Measurements from ENCODE around the gene GLG1.

GLG1 gene

DNA sequence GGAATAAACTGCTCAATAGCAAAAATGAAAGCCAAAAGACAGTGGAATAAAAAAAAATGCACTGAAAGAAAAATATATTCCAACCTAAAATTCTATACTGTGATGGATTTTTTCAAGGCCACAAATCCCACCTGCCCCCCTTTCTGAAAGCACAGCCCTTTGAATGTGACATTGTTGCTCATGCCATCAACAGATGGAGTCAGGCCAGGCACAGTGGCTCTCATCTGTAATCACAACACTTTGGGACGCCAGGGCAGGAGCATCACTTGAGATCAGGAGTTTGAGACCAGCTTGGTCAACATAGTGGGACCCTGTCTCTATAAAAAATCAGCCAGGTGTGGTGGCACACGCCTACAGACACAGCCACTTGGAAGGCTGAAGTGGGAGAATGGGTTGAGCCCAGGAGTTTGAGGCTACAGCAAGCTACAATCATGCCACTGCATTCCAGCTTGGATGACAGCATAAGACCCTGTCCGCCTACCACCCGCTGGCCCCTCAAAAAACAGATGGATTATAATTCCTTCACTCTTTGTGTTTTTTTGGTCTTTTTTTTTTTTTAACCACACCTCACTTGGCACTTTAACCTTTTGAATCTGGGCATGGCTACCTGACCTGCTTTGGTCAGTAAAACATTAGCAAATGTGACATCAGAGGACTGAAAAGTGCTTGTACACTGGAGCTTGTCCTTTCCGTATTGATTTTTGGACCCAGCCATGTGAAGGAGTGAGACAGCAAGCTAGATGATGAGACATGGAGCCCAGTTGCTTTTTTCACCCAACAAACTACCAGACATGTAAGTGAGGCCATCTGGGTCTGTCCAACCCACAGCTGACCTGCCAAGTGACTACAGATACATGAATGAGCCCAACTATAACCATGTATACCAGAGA is 36.3 kb downstream of the GLG1 start:
- H3K4me3 ChIP-seq (ENCODE audit: low read depth in 1 of 2, low read length in 2 of 2): no peak overlapping the region
- no peaks in the 10 kb centered on the region for H3K9me3 ChIP-seq (ENCODE audit: low read length)
- peaks cover 3% of the 10 kb centered on the region for H3K4me1 ChIP-seq (ENCODE audit: insufficient read depth, low read length)
- H3K9ac ChIP-seq (ENCODE audit: low read length): no peak overlapping the region
- H3K27me3 ChIP-seq (ENCODE audit: control insufficient read depth in 1 of 2, insufficient read depth in 2 of 2, low read length in 2 of 2): no peaks in the 10 kb centered on the region
- H3K27ac ChIP-seq (ENCODE audit: low read depth, low read length): no peak overlapping the region
- H3K36me3 ChIP-seq (ENCODE audit: insufficient read depth, low read length): no peaks in the 10 kb centered on the region

DNA sequence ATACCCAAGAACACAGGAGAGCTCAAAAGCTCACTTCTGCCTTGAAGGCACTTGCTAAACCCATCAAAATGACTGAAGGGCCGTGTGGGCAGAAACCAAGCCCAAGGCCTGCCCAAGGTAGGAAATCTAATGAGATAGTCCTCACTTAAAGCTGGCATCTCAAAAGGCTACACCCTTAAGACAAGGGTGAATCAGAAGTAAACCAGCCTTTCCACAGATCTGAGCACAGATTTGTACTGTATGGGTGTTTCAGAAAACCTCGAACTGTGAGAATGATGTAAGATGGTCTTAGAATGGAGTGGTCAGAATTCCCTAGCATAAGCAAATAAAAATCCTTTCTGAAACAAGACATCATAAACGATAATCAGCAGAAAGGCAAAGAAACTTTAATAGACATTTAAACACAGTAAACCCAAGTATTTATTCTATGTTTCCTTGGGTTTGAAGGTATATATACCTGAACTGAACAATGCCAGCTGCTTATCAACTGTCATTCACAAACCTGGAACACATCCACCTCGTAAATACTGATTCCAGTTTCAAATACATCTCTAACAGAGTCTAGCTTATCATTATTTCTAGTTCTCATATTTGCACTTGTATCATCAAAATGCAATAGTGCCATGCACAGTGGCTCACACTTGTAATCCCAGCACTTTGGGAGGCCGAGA is 37.8 kb downstream of the GLG1 start:
- Histone ChIP-seq H3K4me1 (ENCODE audit: insufficient read depth, low read length) (peaks cover 4% of the 10 kb centered on the region), H3K27me3 (ENCODE audit: control insufficient read depth in 1 of 2, insufficient read depth in 2 of 2, low read length in 2 of 2) (no peaks in the 10 kb centered on the region), H3K36me3 (ENCODE audit: insufficient read depth, low read length) (no peaks in the 10 kb centered on the region), H3K4me3 (ENCODE audit: low read depth in 1 of 2, low read length in 2 of 2) (no peak overlapping the region), H3K27ac (ENCODE audit: low read depth, low read length) (no peak overlapping the region), H3K9me3 (ENCODE audit: low read length) (no peaks in the 10 kb centered on the region), H3K9ac (ENCODE audit: low read length) (no peak overlapping the region)

DNA sequence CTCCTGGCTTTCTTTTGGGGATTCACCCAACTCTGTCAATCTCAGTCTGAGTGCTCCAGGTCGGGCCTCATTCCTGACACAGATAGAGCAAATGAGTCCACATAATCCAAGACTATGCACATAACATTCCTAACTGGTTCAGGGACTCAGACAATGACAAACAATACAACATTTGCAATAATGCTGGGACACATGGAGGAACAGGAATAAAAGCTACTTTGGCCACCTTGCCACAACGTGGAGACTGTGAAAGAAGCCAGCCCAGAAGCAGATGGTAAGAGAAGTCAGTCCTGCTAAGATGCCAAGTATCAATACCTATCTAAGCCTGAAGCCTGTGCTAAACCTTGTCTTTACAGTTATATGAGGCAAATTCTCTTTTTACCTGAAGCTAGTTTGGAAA is 39.0 kb downstream of the GLG1 start:
- Histone ChIP-seq H3K4me3 (ENCODE audit: low read depth in 1 of 2, low read length in 2 of 2) (no peak overlapping the region), H3K4me1 (ENCODE audit: insufficient read depth, low read length) (peaks cover 4% of the 10 kb centered on the region), H3K27ac (ENCODE audit: low read depth, low read length) (no peak overlapping the region), H3K9me3 (ENCODE audit: low read length) (no peaks in the 10 kb centered on the region), H3K9ac (ENCODE audit: low read length) (no peak overlapping the region), H3K27me3 (ENCODE audit: control insufficient read depth in 1 of 2, insufficient read depth in 2 of 2, low read length in 2 of 2) (no peaks in the 10 kb centered on the region), H3K36me3 (ENCODE audit: insufficient read depth, low read length) (no peaks in the 10 kb centered on the region)

DNA sequence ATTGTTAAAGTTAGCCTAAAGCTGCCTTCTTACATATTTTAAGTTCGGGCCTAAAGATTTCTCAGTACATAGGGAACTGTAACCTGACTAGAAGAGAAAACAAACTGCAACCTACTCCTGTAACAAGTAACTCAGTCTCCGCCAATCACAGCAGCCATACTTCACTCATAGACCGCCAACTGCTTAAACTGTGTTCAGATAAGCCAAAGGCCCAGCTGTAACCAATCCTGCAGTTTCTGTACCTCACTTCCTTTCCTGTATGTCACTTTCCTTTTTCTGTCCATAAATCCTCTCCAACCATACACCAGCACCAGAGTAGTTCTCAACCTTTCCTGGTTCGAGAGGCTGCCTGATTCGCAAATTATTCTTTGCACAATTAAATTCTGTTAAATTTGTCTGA is 41.5 kb downstream of the GLG1 start:
- Histone ChIP-seq H3K9ac (ENCODE audit: low read length) (no peak overlapping the region), H3K4me1 (ENCODE audit: insufficient read depth, low read length) (peaks cover 12% of the 10 kb centered on the region), H3K9me3 (ENCODE audit: low read length) (no peaks in the 10 kb centered on the region), H3K36me3 (ENCODE audit: insufficient read depth, low read length) (no peaks in the 10 kb centered on the region), H3K27me3 (ENCODE audit: control insufficient read depth in 1 of 2, insufficient read depth in 2 of 2, low read length in 2 of 2) (no peaks in the 10 kb centered on the region), H3K4me3 (ENCODE audit: low read depth in 1 of 2, low read length in 2 of 2) (no peak overlapping the region), H3K27ac (ENCODE audit: low read depth, low read length) (no peak overlapping the region)

DNA sequence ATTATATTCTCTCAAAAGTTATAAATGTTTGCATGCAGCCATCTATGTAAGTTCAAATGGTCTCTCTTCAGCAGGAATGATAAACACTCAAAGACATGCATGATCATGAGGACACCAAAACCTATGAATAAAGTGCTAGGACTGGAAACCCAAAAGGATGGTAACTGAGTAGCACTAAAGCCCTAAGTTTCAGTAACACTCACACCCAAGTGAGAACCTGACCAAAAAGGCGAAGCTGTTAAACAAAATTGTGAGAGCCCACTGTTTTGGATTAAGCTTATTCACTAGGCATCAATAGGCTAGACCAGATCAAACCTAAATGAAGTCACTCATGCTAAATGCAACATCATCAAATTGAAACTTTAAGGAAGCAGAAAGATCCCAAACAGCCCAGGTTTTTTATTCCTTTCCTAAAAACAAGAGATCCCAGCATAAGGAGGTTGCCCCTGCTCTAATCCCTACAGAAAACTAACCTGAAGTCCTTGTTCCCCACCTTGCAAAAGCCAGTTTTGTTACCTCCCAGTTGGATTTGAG is 42.4 kb downstream of the GLG1 start:
- no peak overlapping the region for H3K27ac ChIP-seq (ENCODE audit: low read depth, low read length)
- no peak overlapping the region for H3K9ac ChIP-seq (ENCODE audit: low read length)
- H3K4me1 ChIP-seq (ENCODE audit: insufficient read depth, low read length): peaks cover 12% of the 10 kb centered on the region
- H3K4me3 ChIP-seq (ENCODE audit: low read depth in 1 of 2, low read length in 2 of 2): no peak overlapping the region
- H3K27me3 ChIP-seq (ENCODE audit: control insufficient read depth in 1 of 2, insufficient read depth in 2 of 2, low read length in 2 of 2): no peaks in the 10 kb centered on the region
- H3K9me3 ChIP-seq (ENCODE audit: low read length): no peaks in the 10 kb centered on the region
- no peaks in the 10 kb centered on the region for H3K36me3 ChIP-seq (ENCODE audit: insufficient read depth, low read length)

DNA sequence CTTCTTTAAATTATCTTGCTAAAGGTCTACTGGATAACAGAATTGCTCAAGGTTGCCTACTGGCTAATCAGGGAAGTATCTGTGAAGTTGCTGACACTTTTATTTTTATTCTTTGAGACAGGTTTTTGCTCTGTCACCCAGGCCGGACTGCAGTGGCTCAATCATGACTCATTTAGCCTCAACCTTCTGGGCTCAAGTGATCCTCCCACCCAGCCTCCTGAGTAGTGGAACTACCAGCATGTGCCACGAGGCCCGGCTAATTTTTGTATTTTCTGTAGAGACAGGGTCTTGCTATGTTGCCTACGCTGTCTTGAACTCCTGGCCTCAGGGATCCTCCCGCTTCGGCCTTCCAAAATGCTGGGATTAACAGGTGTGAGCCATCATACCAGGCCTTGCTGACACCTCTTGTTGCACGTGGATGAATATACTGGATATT is 43.1 kb downstream of the GLG1 start:
- no peaks in the 10 kb centered on the region for H3K27me3 ChIP-seq (ENCODE audit: control insufficient read depth in 1 of 2, insufficient read depth in 2 of 2, low read length in 2 of 2)
- H3K27ac ChIP-seq (ENCODE audit: low read depth, low read length): no peak overlapping the region
- H3K4me3 ChIP-seq (ENCODE audit: low read depth in 1 of 2, low read length in 2 of 2): no peak overlapping the region
- H3K9ac ChIP-seq (ENCODE audit: low read length): no peak overlapping the region
- H3K9me3 ChIP-seq (ENCODE audit: low read length): no peaks in the 10 kb centered on the region
- H3K36me3 ChIP-seq (ENCODE audit: insufficient read depth, low read length): no peaks in the 10 kb centered on the region
- H3K4me1 ChIP-seq (ENCODE audit: insufficient read depth, low read length): peaks cover 12% of the 10 kb centered on the region

DNA sequence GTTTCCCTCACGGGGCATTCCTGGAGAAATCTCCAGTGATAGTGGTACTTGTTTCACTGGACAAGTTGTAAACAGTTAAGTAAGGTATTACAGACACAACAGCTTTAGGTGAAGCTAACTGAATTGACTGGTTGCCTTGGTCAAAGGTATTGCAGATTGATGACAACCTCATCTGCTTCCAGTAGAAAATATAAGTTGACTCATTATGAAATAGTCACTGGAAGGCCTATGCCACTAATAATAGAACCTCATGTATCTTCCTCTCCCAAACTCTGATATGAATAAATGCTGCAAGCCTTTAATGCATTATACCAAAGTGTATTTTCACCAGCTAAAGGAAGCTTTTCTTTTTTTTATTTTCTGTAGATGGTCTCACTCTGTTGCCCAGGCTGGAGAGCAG is 44.8 kb downstream of the GLG1 start:
- Histone ChIP-seq H3K9me3 (ENCODE audit: low read length) (no peaks in the 10 kb centered on the region), H3K27ac (ENCODE audit: low read depth, low read length) (no peak overlapping the region), H3K27me3 (ENCODE audit: control insufficient read depth in 1 of 2, insufficient read depth in 2 of 2, low read length in 2 of 2) (no peaks in the 10 kb centered on the region), H3K9ac (ENCODE audit: low read length) (no peak overlapping the region), H3K4me1 (ENCODE audit: insufficient read depth, low read length) (peaks cover 12% of the 10 kb centered on the region), H3K4me3 (ENCODE audit: low read depth in 1 of 2, low read length in 2 of 2) (no peak overlapping the region), H3K36me3 (ENCODE audit: insufficient read depth, low read length) (no peaks in the 10 kb centered on the region)

DNA sequence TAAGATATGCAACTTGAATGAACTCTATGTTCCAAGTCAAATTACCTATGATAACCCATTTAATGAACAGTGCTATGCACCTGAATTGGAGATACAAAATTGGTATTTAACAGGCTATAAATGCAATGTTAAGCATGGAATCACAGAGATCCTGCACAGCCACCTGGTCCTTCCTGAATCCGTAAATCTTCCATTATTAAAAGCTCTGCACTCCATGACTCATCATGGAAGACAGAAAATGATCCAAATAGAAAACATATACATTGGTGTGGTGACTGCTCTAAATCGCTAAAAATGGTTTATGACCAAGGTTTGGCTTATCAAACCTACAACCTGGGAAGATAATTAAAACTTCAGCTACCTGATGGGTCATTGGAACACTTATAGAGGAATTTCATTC is 45.3 kb downstream of the GLG1 start:
- Histone ChIP-seq H3K9ac (ENCODE audit: low read length) (no peak overlapping the region), H3K4me3 (ENCODE audit: low read depth in 1 of 2, low read length in 2 of 2) (no peak overlapping the region), H3K27ac (ENCODE audit: low read depth, low read length) (no peak overlapping the region), H3K4me1 (ENCODE audit: insufficient read depth, low read length) (peaks cover 12% of the 10 kb centered on the region), H3K36me3 (ENCODE audit: insufficient read depth, low read length) (no peaks in the 10 kb centered on the region), H3K27me3 (ENCODE audit: control insufficient read depth in 1 of 2, insufficient read depth in 2 of 2, low read length in 2 of 2) (no peaks in the 10 kb centered on the region), H3K9me3 (ENCODE audit: low read length) (no peaks in the 10 kb centered on the region)

DNA sequence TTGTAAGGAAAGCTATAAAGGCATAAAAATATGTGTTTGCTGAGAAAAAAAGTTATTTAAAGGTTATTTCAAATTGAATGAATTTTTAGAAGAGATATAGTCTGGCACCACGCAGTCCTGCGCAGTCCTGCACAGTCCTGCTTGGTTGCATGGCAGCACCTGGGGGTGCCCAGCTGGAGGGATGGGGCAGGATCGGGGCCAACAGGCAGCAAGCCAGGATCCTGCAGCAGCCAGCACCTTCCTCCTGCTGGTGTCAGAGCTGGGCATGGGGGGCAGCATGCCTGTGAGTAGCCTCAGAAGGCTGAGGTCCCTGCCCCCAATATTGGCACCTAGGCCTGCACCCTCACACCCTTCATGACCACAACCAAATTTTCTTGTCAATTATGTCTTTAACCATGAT is 46.0 kb downstream of the GLG1 start:
- Histone ChIP-seq H3K9ac (ENCODE audit: low read length) (no peak overlapping the region), H3K4me1 (ENCODE audit: insufficient read depth, low read length) (peaks cover 12% of the 10 kb centered on the region), H3K27me3 (ENCODE audit: control insufficient read depth in 1 of 2, insufficient read depth in 2 of 2, low read length in 2 of 2) (no peaks in the 10 kb centered on the region), H3K27ac (ENCODE audit: low read depth, low read length) (no peak overlapping the region), H3K4me3 (ENCODE audit: low read depth in 1 of 2, low read length in 2 of 2) (no peak overlapping the region), H3K9me3 (ENCODE audit: low read length) (no peaks in the 10 kb centered on the region), H3K36me3 (ENCODE audit: insufficient read depth, low read length) (no peaks in the 10 kb centered on the region)

DNA sequence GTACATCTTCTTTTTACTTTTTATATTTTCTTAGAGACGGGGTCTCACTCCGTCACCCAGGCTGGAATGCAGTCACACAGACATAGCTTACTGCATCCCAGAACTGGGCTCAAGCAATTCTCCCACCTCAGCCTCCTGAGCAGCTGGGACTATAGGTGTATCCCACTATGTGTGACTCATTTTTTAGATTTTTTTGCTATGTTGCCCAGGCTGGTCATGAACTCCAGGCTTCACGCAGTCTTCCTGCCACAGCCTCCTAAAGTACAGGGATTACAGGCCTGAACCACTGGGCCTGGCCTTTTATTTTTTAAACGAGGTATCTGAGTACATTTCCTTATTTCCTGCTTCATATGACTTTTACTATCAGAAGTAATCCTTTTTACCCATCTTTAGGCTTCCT is 48.0 kb downstream of the GLG1 start:
- no peak overlapping the region for H3K27ac ChIP-seq (ENCODE audit: low read depth, low read length)
- peaks cover 8% of the 10 kb centered on the region for H3K4me1 ChIP-seq (ENCODE audit: insufficient read depth, low read length)
- H3K9me3 ChIP-seq (ENCODE audit: low read length): no peaks in the 10 kb centered on the region
- no peak overlapping the region for H3K4me3 ChIP-seq (ENCODE audit: low read depth in 1 of 2, low read length in 2 of 2)
- no peaks in the 10 kb centered on the region for H3K27me3 ChIP-seq (ENCODE audit: control insufficient read depth in 1 of 2, insufficient read depth in 2 of 2, low read length in 2 of 2)
- no peaks in the 10 kb centered on the region for H3K36me3 ChIP-seq (ENCODE audit: insufficient read depth, low read length)
- H3K9ac ChIP-seq (ENCODE audit: low read length): no peak overlapping the region

DNA sequence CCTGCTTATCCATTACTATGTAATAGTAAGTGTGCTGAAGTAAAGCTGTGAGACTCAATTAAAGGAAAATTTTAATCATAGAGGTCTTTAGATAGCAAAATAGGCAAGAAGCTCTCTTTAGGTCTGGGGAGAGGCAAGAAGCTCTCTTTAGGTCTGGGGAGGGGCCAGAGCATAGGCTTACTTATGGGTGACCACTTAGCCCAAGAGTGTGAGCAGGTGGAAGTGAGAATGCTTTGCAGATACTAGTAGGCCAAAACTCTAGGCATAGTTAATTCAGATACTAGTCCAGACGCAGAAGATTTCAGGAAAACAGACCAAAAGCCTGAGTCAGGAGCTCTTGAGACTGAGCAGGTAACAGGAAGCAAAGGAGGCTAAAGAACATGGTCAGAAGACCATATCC is 49.6 kb downstream of the GLG1 start:
- H3K27me3 ChIP-seq (ENCODE audit: control insufficient read depth in 1 of 2, insufficient read depth in 2 of 2, low read length in 2 of 2): no peaks in the 10 kb centered on the region
- no peaks in the 10 kb centered on the region for H3K9me3 ChIP-seq (ENCODE audit: low read length)
- H3K36me3 ChIP-seq (ENCODE audit: insufficient read depth, low read length): no peaks in the 10 kb centered on the region
- H3K4me3 ChIP-seq (ENCODE audit: low read depth in 1 of 2, low read length in 2 of 2): no peak overlapping the region
- no peak overlapping the region for H3K27ac ChIP-seq (ENCODE audit: low read depth, low read length)
- peaks cover 8% of the 10 kb centered on the region for H3K4me1 ChIP-seq (ENCODE audit: insufficient read depth, low read length)
- H3K9ac ChIP-seq (ENCODE audit: low read length): no peak overlapping the region
